SK-N-SH (cell line): Measurements from ENCODE around the gene UAP1L1. TPM values are rescaled to one million over a fixed set of nuclear protein-coding genes. Genes with fewer than 3 reads are reported as not detected.
A peak's percentile ranks its signal among the peaks of the same experiment; 100 is the strongest.

Experiments used
- CTCF ChIA-PET: fragments of 300-600, 350-600 bp; formaldehyde crosslinking; extraction: SDS; loops from one replicate; lab custom pipeline; 2021; lab: Yijun Ruan, JAX
- POLR2A ChIA-PET: fragments of 350-600 bp; sonication (Branson Sonifier 250); formaldehyde crosslinking; extraction: SDS; loops from one replicate; lab custom pipeline; 2020; ENCODE audit warnings: antibody characterized with exemption, inconsistent platforms; lab: Yijun Ruan, JAX
- DNase-seq: peaks from one replicate; pipeline ENCODE4 v3.0.0; 2012
- H2AFZ ChIP-seq: fragments of 200-600 bp; sonication (generic); 2 replicates; pipeline ENCODE4 v1.8.1; 2016; ENCODE audit warnings: antibody characterized with exemption, mild to moderate bottlenecking, low read depth
- H3F3A ChIP-seq: fragments of 200-600 bp; sonication (generic); replicated peaks from 2 replicates; pipeline ENCODE3; 2016; ENCODE audit warnings: antibody characterized with exemption, mild to moderate bottlenecking; ENCODE audit not compliant: insufficient read depth
- H3K27ac ChIP-seq, 2 experiments: fragments of 200-500 bp in 1 of 2; fragments of 200-600 bp in 1 of 2; sonication (Bioruptor generic) in 1 of 2; sonication (generic), shearing (Covaris generic) in 1 of 2; 2 replicates each; pipeline versions ENCODE4 v1.5.1 to v1.6.1; 2014 to 2016; ENCODE audit warnings: low read depth in 2 of 2, inconsistent platforms in 1 of 2, low read length in 1 of 2, mild to moderate bottlenecking in 1 of 2, mixed read lengths in 1 of 2
- H3K27me3 ChIP-seq: fragments of 200-600 bp; sonication (generic), shearing (Covaris generic); 2 replicates; pipeline ENCODE4 v1.6.1; 2016; ENCODE audit warnings: mixed run types; ENCODE audit not compliant: insufficient read depth
- H3K36me3 ChIP-seq, 2 experiments: fragments of 200-500 bp in 1 of 2; fragments of 200-600 bp in 1 of 2; sonication (Bioruptor generic) in 1 of 2; sonication (generic) in 1 of 2; replicated peaks in 1 of 2; 2 replicates each; pipeline versions ENCODE3 to v1.5.1; 2014 to 2016; ENCODE audit warnings: low read length in 1 of 2, mild to moderate bottlenecking in 1 of 2; ENCODE audit not compliant: insufficient read depth in 2 of 2, control insufficient read depth in 1 of 2
- H3K4me1 ChIP-seq, 2 experiments: fragments of 200-500 bp in 1 of 2; fragments of 200-600 bp in 1 of 2; sonication (Bioruptor generic) in 1 of 2; sonication (generic), shearing (Covaris generic) in 1 of 2; 2 replicates each; pipeline versions ENCODE4 v1.5.1 to v1.6.1; 2014 to 2016; ENCODE audit warnings: low read depth in 1 of 2, low read length in 1 of 2, mixed run types in 1 of 2; ENCODE audit not compliant: insufficient read depth in 2 of 2, control insufficient read depth in 1 of 2
- H3K4me2 ChIP-seq: fragments of 200-600 bp; sonication (generic), shearing (Covaris generic); 2 replicates; pipeline ENCODE4 v1.6.1; 2017; ENCODE audit warnings: mixed run types
- H3K4me3 ChIP-seq, 2 experiments: fragments of 200-500 bp in 1 of 2; fragments of 200-600 bp in 1 of 2; sonication (Bioruptor generic) in 1 of 2; sonication (generic), shearing (Covaris generic) in 1 of 2; 2 replicates each; pipeline versions ENCODE4 v1.5.1 to v1.8.1; 2014 to 2016; ENCODE audit warnings: low read depth in 2 of 2, inconsistent platforms in 1 of 2, low read length in 1 of 2, mild to moderate bottlenecking in 1 of 2, mixed read lengths in 1 of 2, moderate library complexity in 1 of 2
- H3K79me2 ChIP-seq: fragments of 200-600 bp; sonication (generic); 2 replicates; pipeline ENCODE4 v1.8.1; 2017; ENCODE audit warnings: mild to moderate bottlenecking; ENCODE audit not compliant: insufficient read depth
- H3K9ac ChIP-seq: fragments of 200-600 bp; sonication (generic); 2 replicates; pipeline ENCODE4 v1.6.1; 2017; ENCODE audit warnings: mixed run types
- H3K9me2 ChIP-seq: fragments of 200-600 bp; sonication (generic); 2 replicates; pipeline ENCODE4 v1.6.1; 2017; ENCODE audit warnings: mixed run types
- H3K9me3 ChIP-seq: fragments of 200-600 bp; sonication (generic); 2 replicates; pipeline ENCODE4 v1.6.1; 2017; ENCODE audit warnings: mixed run types, mild to moderate bottlenecking, moderate library complexity
- H4K20me1 ChIP-seq: fragments of 200-600 bp; sonication (generic); 2 replicates; pipeline ENCODE4 v1.6.1; 2017; ENCODE audit warnings: mild to moderate bottlenecking, mixed run types; ENCODE audit not compliant: insufficient read depth
- FOSL2 ChIP-seq: IDR thresholded peaks from 2 replicates; pipeline ENCODE4 v1.4.0; 2012; ENCODE audit warnings: low read depth, mild to moderate bottlenecking, moderate library complexity, borderline replicate concordance
- JUND ChIP-seq: IDR thresholded peaks from 2 replicates; pipeline ENCODE4 v1.4.0; 2012
- NFIC ChIP-seq: IDR thresholded peaks from 2 replicates; pipeline ENCODE4 v1.4.0; 2012; ENCODE audit warnings: borderline replicate concordance
- RAD21 ChIP-seq: IDR thresholded peaks from 2 replicates; pipeline ENCODE4 v1.6.1; 2012; ENCODE audit warnings: mild to moderate bottlenecking, low read length
- RFX5 ChIP-seq: IDR thresholded peaks from 2 replicates; pipeline ENCODE4 v1.6.1; 2012; ENCODE audit warnings: mild to moderate bottlenecking, improper control_type of control experiment, low read length
- RXRA ChIP-seq: IDR thresholded peaks from 2 replicates; pipeline ENCODE4 v1.4.0; 2012; ENCODE audit warnings: low read depth, mild to moderate bottlenecking, borderline replicate concordance
- SIN3A ChIP-seq: IDR thresholded peaks from 2 replicates; pipeline ENCODE4 v1.6.1; 2012; ENCODE audit warnings: low read depth, mild to moderate bottlenecking, low read length, moderate library complexity, borderline replicate concordance
- SMC3 ChIP-seq: IDR thresholded peaks from 2 replicates; pipeline ENCODE4 v1.6.1; 2012; ENCODE audit warnings: low read depth, low read length, improper control_type of control experiment
- WGBS: methylation state at CpG from one replicate; pipeline ENCODE4 v1.1.6; 2017; ENCODE audit warnings: low lambda C conversion rate; 5-methylcytosine and 5-hydroxymethylcytosine counted together
- polyA plus RNA-seq, 3 experiments: library from polyadenylated mRNA; depleted of rRNA; stranded (reverse); fragments of >200 nt; gene quantifications; 2 replicates each; pipeline ENCODE4 v1.2.3, GENCODE V29; 2012
- TF ChIP-seq, protein P1 (sequence below): fragments of 200-600 bp; sonication (generic); IDR thresholded peaks from 2 replicates; pipeline ENCODE4 v1.6.1; 2017; ENCODE audit warnings: antibody characterized with exemption, mild to moderate bottlenecking, moderate library complexity
- TF ChIP-seq, protein P2 (sequence below): IDR thresholded peaks from 2 replicates; pipeline ENCODE4; 2012
- TF ChIP-seq, protein P3 (sequence below): IDR thresholded peaks from 2 replicates; pipeline ENCODE4 v1.4.0; 2012; ENCODE audit warnings: low read depth, borderline replicate concordance
- TF ChIP-seq, protein P4 (sequence below): IDR thresholded peaks from 2 replicates; pipeline ENCODE4 v1.6.1; 2012; ENCODE audit warnings: mild to moderate bottlenecking, low read depth, low read length, moderate library complexity
- TF ChIP-seq, protein P5 (sequence below): IDR thresholded peaks from 2 replicates; pipeline ENCODE4 v1.4.0; 2012; ENCODE audit warnings: low read depth

The UAP1L1 gene
- polyA plus RNA-seq, 1 of the 3 experiments (the other 2 are of a cell fraction) = 5.6 TPM

DNA sequence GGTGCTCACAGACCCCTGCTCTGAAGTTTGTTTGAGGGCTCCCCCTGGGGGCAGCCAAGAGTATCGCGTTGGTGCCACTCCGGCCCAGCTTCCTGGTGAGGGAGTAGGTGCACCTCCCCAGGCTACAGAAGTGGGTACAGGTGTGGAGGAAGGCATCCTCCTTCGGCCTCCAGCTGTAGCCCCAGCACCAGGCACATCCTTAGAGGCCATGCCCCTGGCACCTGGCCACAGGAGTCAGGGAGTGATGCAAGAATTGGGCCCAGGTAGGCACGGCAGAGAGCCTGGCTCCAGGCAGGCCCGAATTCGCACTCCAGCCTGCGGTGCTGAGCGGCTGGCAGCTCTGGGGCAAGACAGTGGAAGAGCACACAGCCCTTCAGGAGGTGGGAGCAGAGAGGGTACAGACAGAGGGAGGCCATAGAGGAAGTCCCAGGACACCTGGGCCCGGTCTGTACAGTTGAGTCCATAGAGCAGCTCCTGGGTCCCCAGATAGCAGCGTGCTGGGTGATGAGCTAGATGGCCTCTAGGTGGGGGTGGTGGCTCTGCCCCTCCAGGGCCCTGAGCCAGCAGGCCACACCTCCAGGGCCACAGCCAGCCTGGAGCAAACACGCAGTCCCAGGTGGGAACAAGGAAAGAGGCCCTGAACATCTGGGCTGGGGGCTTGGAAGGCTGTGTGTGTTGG, 9.3 kb upstream of the UAP1L1 start:
- Histone ChIP-seq H3K27me3 (no peaks in the 10 kb centered on the region), H3K79me2 (0 out of 2 replicates have a peak, but pooled peaks cover 3% of the 10 kb centered on the region), H3K4me3 (no peak overlapping the region), H4K20me1 (peaks cover 12% of the 10 kb centered on the region; the same call in 1 of the 2 replicates), H3K9me2 (no peaks in the 10 kb centered on the region), H3K4me2 (no peak overlapping the region), H3K9me3 (no peaks in the 10 kb centered on the region), H3K9ac (no peak overlapping the region), H3K36me3 (no peaks in the 10 kb centered on the region), H3K27ac (no peak overlapping the region), H3F3A (peaks cover 11% of the 10 kb centered on the region), H3K4me1 (peaks cover 0 to 34% of the 10 kb centered on the region in 2 experiments; a peak in 1 of 4 replicates), H2AFZ (no peak overlapping the region)
- TF ChIP-seq, protein P1, sequence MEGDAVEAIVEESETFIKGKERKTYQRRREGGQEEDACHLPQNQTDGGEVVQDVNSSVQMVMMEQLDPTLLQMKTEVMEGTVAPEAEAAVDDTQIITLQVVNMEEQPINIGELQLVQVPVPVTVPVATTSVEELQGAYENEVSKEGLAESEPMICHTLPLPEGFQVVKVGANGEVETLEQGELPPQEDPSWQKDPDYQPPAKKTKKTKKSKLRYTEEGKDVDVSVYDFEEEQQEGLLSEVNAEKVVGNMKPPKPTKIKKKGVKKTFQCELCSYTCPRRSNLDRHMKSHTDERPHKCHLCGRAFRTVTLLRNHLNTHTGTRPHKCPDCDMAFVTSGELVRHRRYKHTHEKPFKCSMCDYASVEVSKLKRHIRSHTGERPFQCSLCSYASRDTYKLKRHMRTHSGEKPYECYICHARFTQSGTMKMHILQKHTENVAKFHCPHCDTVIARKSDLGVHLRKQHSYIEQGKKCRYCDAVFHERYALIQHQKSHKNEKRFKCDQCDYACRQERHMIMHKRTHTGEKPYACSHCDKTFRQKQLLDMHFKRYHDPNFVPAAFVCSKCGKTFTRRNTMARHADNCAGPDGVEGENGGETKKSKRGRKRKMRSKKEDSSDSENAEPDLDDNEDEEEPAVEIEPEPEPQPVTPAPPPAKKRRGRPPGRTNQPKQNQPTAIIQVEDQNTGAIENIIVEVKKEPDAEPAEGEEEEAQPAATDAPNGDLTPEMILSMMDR = peak; percentile 76
- TF ChIP-seq, protein P2, sequence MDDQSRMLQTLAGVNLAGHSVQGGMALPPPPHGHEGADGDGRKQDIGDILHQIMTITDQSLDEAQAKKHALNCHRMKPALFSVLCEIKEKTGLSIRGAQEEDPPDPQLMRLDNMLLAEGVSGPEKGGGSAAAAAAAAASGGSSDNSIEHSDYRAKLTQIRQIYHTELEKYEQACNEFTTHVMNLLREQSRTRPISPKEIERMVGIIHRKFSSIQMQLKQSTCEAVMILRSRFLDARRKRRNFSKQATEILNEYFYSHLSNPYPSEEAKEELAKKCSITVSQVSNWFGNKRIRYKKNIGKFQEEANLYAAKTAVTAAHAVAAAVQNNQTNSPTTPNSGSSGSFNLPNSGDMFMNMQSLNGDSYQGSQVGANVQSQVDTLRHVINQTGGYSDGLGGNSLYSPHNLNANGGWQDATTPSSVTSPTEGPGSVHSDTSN = no peak
- TF ChIP-seq, protein P3, sequence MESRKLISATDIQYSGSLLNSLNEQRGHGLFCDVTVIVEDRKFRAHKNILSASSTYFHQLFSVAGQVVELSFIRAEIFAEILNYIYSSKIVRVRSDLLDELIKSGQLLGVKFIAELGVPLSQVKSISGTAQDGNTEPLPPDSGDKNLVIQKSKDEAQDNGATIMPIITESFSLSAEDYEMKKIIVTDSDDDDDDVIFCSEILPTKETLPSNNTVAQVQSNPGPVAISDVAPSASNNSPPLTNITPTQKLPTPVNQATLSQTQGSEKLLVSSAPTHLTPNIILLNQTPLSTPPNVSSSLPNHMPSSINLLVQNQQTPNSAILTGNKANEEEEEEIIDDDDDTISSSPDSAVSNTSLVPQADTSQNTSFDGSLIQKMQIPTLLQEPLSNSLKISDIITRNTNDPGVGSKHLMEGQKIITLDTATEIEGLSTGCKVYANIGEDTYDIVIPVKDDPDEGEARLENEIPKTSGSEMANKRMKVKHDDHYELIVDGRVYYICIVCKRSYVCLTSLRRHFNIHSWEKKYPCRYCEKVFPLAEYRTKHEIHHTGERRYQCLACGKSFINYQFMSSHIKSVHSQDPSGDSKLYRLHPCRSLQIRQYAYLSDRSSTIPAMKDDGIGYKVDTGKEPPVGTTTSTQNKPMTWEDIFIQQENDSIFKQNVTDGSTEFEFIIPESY = no peak
- TF ChIP-seq, protein P4, sequence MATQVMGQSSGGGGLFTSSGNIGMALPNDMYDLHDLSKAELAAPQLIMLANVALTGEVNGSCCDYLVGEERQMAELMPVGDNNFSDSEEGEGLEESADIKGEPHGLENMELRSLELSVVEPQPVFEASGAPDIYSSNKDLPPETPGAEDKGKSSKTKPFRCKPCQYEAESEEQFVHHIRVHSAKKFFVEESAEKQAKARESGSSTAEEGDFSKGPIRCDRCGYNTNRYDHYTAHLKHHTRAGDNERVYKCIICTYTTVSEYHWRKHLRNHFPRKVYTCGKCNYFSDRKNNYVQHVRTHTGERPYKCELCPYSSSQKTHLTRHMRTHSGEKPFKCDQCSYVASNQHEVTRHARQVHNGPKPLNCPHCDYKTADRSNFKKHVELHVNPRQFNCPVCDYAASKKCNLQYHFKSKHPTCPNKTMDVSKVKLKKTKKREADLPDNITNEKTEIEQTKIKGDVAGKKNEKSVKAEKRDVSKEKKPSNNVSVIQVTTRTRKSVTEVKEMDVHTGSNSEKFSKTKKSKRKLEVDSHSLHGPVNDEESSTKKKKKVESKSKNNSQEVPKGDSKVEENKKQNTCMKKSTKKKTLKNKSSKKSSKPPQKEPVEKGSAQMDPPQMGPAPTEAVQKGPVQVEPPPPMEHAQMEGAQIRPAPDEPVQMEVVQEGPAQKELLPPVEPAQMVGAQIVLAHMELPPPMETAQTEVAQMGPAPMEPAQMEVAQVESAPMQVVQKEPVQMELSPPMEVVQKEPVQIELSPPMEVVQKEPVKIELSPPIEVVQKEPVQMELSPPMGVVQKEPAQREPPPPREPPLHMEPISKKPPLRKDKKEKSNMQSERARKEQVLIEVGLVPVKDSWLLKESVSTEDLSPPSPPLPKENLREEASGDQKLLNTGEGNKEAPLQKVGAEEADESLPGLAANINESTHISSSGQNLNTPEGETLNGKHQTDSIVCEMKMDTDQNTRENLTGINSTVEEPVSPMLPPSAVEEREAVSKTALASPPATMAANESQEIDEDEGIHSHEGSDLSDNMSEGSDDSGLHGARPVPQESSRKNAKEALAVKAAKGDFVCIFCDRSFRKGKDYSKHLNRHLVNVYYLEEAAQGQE = peak; percentile 56; the same call in 1 of the 2 replicates
- TF ChIP-seq RXRA (no peak), SIN3A (no peak), SMC3 (peak; percentile 75), FOSL2 (no peak), JUND (no peak), RFX5 (no peak), NFIC (no peak), RAD21 (peak; percentile 77)
- TF ChIP-seq, protein P5, sequence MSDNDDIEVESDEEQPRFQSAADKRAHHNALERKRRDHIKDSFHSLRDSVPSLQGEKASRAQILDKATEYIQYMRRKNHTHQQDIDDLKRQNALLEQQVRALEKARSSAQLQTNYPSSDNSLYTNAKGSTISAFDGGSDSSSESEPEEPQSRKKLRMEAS = no peak
- ChIA-PET CTCF (interaction anchor here (0.6 to 16.8 kb wide), 27 partner anchors 9 to 280 kb away, joined by 3 to 803 read pairs (median 4); partner anchors contain the start of genes ABCA2, ENTPD2, FUT7 and MAN1B1), POLR2A (interaction anchor here (0.8 to 1.4 kb wide), 4 partner anchors 12 to 43 kb away, joined by 3 to 6 read pairs (median 4); partner anchors contain the start of gene FUT7)
- DNase-seq = peak; percentile 90
- 56% methylated on average over 8 of the region's 12 CpGs for WGBS
